Smooth muscle cell (in vitro differentiated cells): ENCODE measurements around the gene ALOX15B. TPM values are rescaled to one million over a fixed set of nuclear protein-coding genes. Genes with fewer than 3 reads are reported as not detected.
"Not testable (repeated sequence)": the region's sequence is repeated elsewhere in the genome, so short reads cannot be mapped to it uniquely, and the experiment has no call there.

ENCODE experiments used
- DNase-seq: peaks from one replicate; lab custom pipeline; 2025; ENCODE audit not compliant: unreplicated experiment; lab: John Stamatoyannopoulos, UW
- H2AFZ ChIP-seq: fragments of 200-600 bp; sonication (generic); 2 replicates; pipeline ENCODE4 v1.6.0; 2016; ENCODE audit warnings: antibody characterized with exemption, low read depth, mild to moderate bottlenecking
- H3F3A ChIP-seq: fragments of 200-600 bp; sonication (generic); 2 replicates; pipeline ENCODE4 v1.6.0; 2017; ENCODE audit warnings: antibody characterized with exemption, low read depth
- H3K27ac ChIP-seq: fragments of 200-600 bp; sonication (generic); 2 replicates; pipeline ENCODE4 v1.5.1; 2016; ENCODE audit warnings: low read depth, mild to moderate bottlenecking
- H3K27me3 ChIP-seq: fragments of 200-600 bp; sonication (generic); 2 replicates; pipeline ENCODE4 v1.6.1; 2016; ENCODE audit warnings: low read depth, mild to moderate bottlenecking
- H3K36me3 ChIP-seq: fragments of 200-600 bp; sonication (generic); 2 replicates; pipeline ENCODE4 v1.5.1; 2016; ENCODE audit warnings: low read depth
- H3K4me1 ChIP-seq: fragments of 200-600 bp; sonication (generic); 2 replicates; pipeline ENCODE4 v1.5.1; 2016; ENCODE audit warnings: low read depth
- H3K4me2 ChIP-seq: fragments of 200-600 bp; sonication (generic); 2 replicates; pipeline ENCODE4 v1.6.0; 2016; ENCODE audit warnings: mild to moderate bottlenecking
- H3K4me3 ChIP-seq: fragments of 200-600 bp; sonication (generic); 2 replicates; pipeline ENCODE4 v1.5.1; 2016; ENCODE audit warnings: mild to moderate bottlenecking
- H3K79me2 ChIP-seq: fragments of 200-600 bp; sonication (generic); 2 replicates; pipeline ENCODE4 v1.6.0; 2016; ENCODE audit warnings: low read depth, mild to moderate bottlenecking
- H3K9ac ChIP-seq: fragments of 200-600 bp; sonication (generic); 2 replicates; pipeline ENCODE4 v1.6.0; 2016; ENCODE audit warnings: low read depth
- H3K9me3 ChIP-seq: fragments of 200-600 bp; sonication (generic); replicated peaks from 2 replicates; pipeline ENCODE4 v1.5.1; 2016; ENCODE audit warnings: low read depth
- H4K20me1 ChIP-seq: fragments of 200-600 bp; sonication (generic); 2 replicates; pipeline ENCODE4 v1.6.0; 2016; ENCODE audit warnings: low read depth
- WGBS: methylation state at CpG from one replicate; pipeline ENCODE4 v1.1.7; 2016; ENCODE audit warnings: low lambda C conversion rate; 5-methylcytosine and 5-hydroxymethylcytosine counted together
- polyA plus RNA-seq: library from polyadenylated mRNA; unstranded; fragments of >200 nt; fragmentation: Nextera tagmentation; extraction: Ambion mirVana; gene quantifications from 2 replicates; pipeline ENCODE4 v1.2.1, GENCODE V29; 2016
- total RNA-seq: library from RNA; depleted of rRNA; stranded (reverse); fragments of >200 nt; gene quantifications from 2 replicates; pipeline ENCODE4 v1.2.3, GENCODE V29; 2014
- TF ChIP-seq, protein P1 (sequence below): fragments of 200-600 bp; sonication (generic); IDR thresholded peaks from 2 replicates; pipeline ENCODE4 v1.5.1; 2017; ENCODE audit warnings: borderline replicate concordance, mild to moderate bottlenecking, antibody characterized with exemption; ENCODE audit not compliant: insufficient read depth, poor library complexity, severe bottlenecking

The ALOX15B gene
- total and polyA plus RNA-seq, 2 experiments from 2014 or later = 0.27 to 0.69 TPM

DNA sequence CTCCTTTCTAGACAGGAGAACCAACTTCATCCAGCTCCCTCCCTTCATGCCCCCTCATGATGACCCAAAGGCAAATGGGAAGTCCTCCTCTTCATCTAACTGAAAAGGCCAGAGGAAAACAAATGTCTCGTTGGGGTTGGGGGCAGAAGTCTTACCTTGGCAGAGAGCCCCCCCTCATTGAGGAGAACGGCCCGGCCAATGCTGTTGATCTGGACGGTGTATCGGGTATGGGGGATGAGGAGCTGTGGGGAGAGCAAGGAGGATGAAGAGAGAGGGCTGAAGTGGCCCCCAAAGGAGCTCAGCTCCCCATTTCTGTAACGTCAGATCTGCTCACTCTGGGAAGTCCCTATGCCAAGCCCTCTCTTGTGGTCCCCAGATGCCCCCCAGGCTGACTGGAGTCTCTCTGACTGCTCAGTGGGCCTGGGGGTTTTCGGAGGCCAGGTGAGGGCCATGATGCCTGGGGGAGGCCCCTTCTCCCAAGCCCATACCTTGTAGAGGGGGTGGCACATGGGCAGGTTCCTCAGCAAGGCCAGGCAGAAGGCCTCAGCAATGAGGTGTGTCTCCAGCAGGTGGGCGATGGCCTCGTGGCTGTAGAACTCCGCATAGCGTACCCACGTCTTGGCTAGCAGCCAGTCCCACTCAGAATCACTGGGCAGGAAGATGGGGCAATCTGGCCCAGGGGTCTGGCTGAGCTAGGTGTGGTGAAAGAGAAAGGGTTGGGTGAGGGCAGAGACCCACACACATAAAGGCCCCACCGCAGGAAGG lies 37.8 kb downstream of the ALOX15B start:
- Histone ChIP-seq H3K27me3 (peaks cover 92% of the 10 kb centered on the region), H3K4me2 (no peak overlapping the region)
- TF ChIP-seq, protein P1, sequence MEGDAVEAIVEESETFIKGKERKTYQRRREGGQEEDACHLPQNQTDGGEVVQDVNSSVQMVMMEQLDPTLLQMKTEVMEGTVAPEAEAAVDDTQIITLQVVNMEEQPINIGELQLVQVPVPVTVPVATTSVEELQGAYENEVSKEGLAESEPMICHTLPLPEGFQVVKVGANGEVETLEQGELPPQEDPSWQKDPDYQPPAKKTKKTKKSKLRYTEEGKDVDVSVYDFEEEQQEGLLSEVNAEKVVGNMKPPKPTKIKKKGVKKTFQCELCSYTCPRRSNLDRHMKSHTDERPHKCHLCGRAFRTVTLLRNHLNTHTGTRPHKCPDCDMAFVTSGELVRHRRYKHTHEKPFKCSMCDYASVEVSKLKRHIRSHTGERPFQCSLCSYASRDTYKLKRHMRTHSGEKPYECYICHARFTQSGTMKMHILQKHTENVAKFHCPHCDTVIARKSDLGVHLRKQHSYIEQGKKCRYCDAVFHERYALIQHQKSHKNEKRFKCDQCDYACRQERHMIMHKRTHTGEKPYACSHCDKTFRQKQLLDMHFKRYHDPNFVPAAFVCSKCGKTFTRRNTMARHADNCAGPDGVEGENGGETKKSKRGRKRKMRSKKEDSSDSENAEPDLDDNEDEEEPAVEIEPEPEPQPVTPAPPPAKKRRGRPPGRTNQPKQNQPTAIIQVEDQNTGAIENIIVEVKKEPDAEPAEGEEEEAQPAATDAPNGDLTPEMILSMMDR = no peak

GRCh38 chr17:8077939-8078338 lies 39.1 kb downstream of the ALOX15B start:
- H3K79me2 ChIP-seq, H3K9me3 ChIP-seq, H3F3A ChIP-seq, H3K36me3 ChIP-seq, H3K4me3 ChIP-seq, H2AFZ ChIP-seq, H3K9ac ChIP-seq, H3K4me2 ChIP-seq, H4K20me1 ChIP-seq, H3K4me1 ChIP-seq, H3K27ac ChIP-seq, DNase-seq: not testable (repeated sequence)
- H3K27me3 ChIP-seq = peaks cover 79% of the 10 kb centered on the region
- 84% methylated on average over 5 of the region's 5 CpGs for WGBS

More for the DNA sequence above, 37.8 kb downstream of the ALOX15B start:
- Histone ChIP-seq H3K79me2 (no peaks in the 10 kb centered on the region), H3K36me3 (no peaks in the 10 kb centered on the region), H3K9ac (no peak overlapping the region), H4K20me1 (no peaks in the 10 kb centered on the region), H3K4me3 (no peak overlapping the region), H3F3A (no peaks in the 10 kb centered on the region), H3K27ac (no peak overlapping the region), H2AFZ (no peak overlapping the region), H3K9me3 (no peaks in the 10 kb centered on the region), H3K4me1 (peaks cover 13% of the 10 kb centered on the region)
- whole genome bisulfite sequencing = 89% methylated on average over 13 of the region's 13 CpGs
- no peak for DNase-seq

- peak; percentile 46 for DNase-seq
- peak overlapping the region; percentile 89 for H3K4me2 ChIP-seq
- peaks cover 78% of the 10 kb centered on the region for H3K27me3 ChIP-seq
- H3K4me1 ChIP-seq = peaks cover 4% of the 10 kb centered on the region
- H2AFZ ChIP-seq = peak overlapping the region; percentile 88
- no peaks in the 10 kb centered on the region for H3F3A ChIP-seq
- no peaks in the 10 kb centered on the region for H3K79me2 ChIP-seq
- 2% methylated on average over 65 of the region's 87 CpGs for WGBS
- no peaks in the 10 kb centered on the region for H4K20me1 ChIP-seq
- peak overlapping the region; percentile 53 for H3K4me3 ChIP-seq
- no peaks in the 10 kb centered on the region for H3K9me3 ChIP-seq
- TF ChIP-seq, protein P1 = peak; percentile 92
- no peaks in the 10 kb centered on the region for H3K36me3 ChIP-seq
- no peak overlapping the region for H3K9ac ChIP-seq
- H3K27ac ChIP-seq = no peak overlapping the region
These were observed 40.7 kb downstream of the ALOX15B start for GRCh38 chr17:8079291-8080207.

- Histone ChIP-seq H3K27ac (no peak overlapping the region), H3K9me3 (no peaks in the 10 kb centered on the region), H3K4me3 (peak overlapping the region; percentile 53), H4K20me1 (no peaks in the 10 kb centered on the region), H3K4me2 (peak overlapping the region; percentile 89), H2AFZ (peak overlapping the region; percentile 88), H3K79me2 (no peaks in the 10 kb centered on the region), H3K27me3 (peaks cover 71% of the 10 kb centered on the region), H3K4me1 (peaks cover 4% of the 10 kb centered on the region), H3F3A (no peaks in the 10 kb centered on the region), H3K36me3 (no peaks in the 10 kb centered on the region), H3K9ac (no peak overlapping the region)
- DNase-seq = no peak
- WGBS = 25% methylated on average over 25 of the region's 25 CpGs
- TF ChIP-seq, protein P1 = no peak
These were observed 41.4 kb downstream of the ALOX15B start for GRCh38 chr17:8080208-8080798.
